GM23338 (cell line): ENCODE data around the gene FOXP2.

Source experiments
- EZH2 ChIP-seq: fragments of 200-600 bp; sonication (generic); IDR thresholded peaks from one replicate; pipeline ENCODE4 v1.8.0; 2017; ENCODE audit warnings: antibody characterized with exemption, mild to moderate bottlenecking, low read depth; ENCODE audit not compliant: unreplicated experiment
- EZH2phosphoT487 ChIP-seq: fragments of 200-600 bp; sonication (generic); IDR thresholded peaks from one replicate; pipeline ENCODE4 v1.8.1; 2018; ENCODE audit warnings: antibody characterized with exemption; ENCODE audit not compliant: unreplicated experiment
- POLR2AphosphoS5 ChIP-seq: IDR thresholded peaks from 2 replicates; pipeline ENCODE4 v1.6.1; 2016; ENCODE audit warnings: antibody characterized with exemption, low read depth
- REST ChIP-seq: IDR thresholded peaks from one replicate; pipeline ENCODE4 v1.6.1; 2018; ENCODE audit warnings: antibody characterized with exemption; ENCODE audit not compliant: unreplicated experiment
- TF ChIP-seq, protein P1 (sequence below), 2 experiments: fragments of 200-600 bp in 1 of 2; sonication (generic) in 1 of 2; conservative IDR thresholded peaks; 2 replicates each; pipeline versions ENCODE4 v1.5.1 to v1.6.1; 2016 to 2017; ENCODE audit warnings: antibody characterized with exemption in 2 of 2, low read depth in 2 of 2, mild to moderate bottlenecking in 2 of 2, moderate library complexity in 1 of 2

GRCh38 chr7:114414156-114415063, at the start of gene FOXP2:
- TF ChIP-seq EZH2 = no peak
- TF ChIP-seq, protein P1, sequence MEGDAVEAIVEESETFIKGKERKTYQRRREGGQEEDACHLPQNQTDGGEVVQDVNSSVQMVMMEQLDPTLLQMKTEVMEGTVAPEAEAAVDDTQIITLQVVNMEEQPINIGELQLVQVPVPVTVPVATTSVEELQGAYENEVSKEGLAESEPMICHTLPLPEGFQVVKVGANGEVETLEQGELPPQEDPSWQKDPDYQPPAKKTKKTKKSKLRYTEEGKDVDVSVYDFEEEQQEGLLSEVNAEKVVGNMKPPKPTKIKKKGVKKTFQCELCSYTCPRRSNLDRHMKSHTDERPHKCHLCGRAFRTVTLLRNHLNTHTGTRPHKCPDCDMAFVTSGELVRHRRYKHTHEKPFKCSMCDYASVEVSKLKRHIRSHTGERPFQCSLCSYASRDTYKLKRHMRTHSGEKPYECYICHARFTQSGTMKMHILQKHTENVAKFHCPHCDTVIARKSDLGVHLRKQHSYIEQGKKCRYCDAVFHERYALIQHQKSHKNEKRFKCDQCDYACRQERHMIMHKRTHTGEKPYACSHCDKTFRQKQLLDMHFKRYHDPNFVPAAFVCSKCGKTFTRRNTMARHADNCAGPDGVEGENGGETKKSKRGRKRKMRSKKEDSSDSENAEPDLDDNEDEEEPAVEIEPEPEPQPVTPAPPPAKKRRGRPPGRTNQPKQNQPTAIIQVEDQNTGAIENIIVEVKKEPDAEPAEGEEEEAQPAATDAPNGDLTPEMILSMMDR (conservative IDR thresholded peaks at IDR 0.05; ENCODE audit: low read depth in 2 of 2) = no peak
- no peak for TF ChIP-seq POLR2AphosphoS5
- TF ChIP-seq REST = no peak
- no peak for TF ChIP-seq EZH2phosphoT487
